Measurements from ENCODE around the gene PTPRJ.

PTPRJ gene

GRCh38 chr11:48013269-48013901 is 33.0 kb downstream of the PTPRJ start:
- TF ChIP-seq CTCF (IDR thresholded peaks at IDR 0.05; ENCODE audit: low read depth, low read length) = no peak
- no peak overlapping the region for H3K4me3 ChIP-seq (ENCODE audit: low read depth, low read length)

- H3K4me3 ChIP-seq (ENCODE audit: low read depth, low read length) = no peak overlapping the region
- TF ChIP-seq CTCF (IDR thresholded peaks at IDR 0.05; ENCODE audit: low read depth, low read length) = no peak
These were observed 34.6 kb downstream of the PTPRJ start for GRCh38 chr11:48014917-48015316.

GRCh38 chr11:48017105-48017830 is 36.9 kb downstream of the PTPRJ start:
- H3K4me3 ChIP-seq (ENCODE audit: low read depth, low read length) = no peak overlapping the region
- no peak for TF ChIP-seq CTCF (IDR thresholded peaks at IDR 0.05; ENCODE audit: low read depth, low read length)

GRCh38 chr11:48017831-48018527 is 37.6 kb downstream of the PTPRJ start:
- no peak overlapping the region for H3K4me3 ChIP-seq (ENCODE audit: low read depth, low read length)

DNA sequence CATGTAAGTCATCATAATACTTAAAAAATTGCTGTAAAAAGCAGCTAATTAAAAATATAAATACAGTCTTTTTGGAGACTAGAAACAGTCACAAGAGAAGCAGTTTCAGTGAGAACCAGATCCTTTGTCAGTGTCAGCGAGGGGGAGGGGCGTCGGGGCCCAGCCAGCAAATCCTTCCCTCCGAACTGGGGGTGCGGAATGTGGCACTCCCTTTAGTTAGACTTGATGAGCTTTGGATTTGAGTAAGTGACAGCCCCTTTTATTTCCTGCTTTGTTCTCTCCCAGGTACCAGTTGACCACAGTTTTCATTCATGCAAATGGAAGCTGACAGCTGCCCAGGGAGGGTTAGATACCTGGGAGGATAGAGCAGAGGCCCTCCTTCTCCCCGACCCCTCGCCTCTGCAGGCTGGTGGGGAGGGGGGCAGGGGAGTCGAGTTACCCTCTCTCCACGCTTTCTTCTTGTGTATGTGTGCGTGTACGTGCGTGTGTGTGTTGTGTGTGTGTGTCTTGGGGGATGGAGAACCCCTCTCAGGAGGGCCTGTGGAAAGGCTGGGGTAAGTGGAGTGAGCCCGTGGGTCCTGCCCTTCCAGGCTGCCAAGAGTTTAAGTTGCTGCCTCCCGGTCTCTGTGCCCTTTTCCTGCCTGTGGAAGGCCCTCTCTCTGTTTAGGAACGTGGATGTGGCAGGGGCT is 38.3 kb downstream of the PTPRJ start:
- TF ChIP-seq CTCF (IDR thresholded peaks at IDR 0.05; ENCODE audit: low read depth, low read length) = no peak

More at GRCh38 chr11:48017831-48018527, 37.6 kb downstream of the PTPRJ start:
- TF ChIP-seq CTCF (IDR thresholded peaks at IDR 0.05; ENCODE audit: low read depth, low read length) = no peak

DNA sequence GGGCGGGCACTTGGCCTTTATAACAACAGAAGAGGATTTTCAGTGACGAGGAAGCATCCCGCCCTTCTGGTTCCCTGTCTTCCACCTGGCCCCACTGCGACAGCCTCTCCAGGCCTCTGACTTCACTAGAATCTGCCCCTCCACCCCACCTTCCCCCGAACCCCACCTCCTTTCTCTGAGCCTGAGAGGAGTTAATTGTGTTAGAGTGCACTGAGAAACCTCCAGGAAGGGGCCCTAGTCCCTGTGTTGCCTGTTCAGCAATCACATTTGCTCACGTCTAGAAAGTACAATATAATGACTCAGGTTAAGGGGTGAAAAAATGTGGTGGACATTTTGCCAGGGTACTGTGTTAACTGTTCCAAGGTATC is 38.8 kb downstream of the PTPRJ start:
- H3K4me3 ChIP-seq (ENCODE audit: low read depth, low read length) = no peak overlapping the region

More for the DNA sequence above, 38.3 kb downstream of the PTPRJ start:
- no peak overlapping the region for H3K4me3 ChIP-seq (ENCODE audit: low read depth, low read length)

More for the DNA sequence above, 38.8 kb downstream of the PTPRJ start:
- TF ChIP-seq CTCF (IDR thresholded peaks at IDR 0.05; ENCODE audit: low read depth, low read length) = no peak
